H1 (cell line): ENCODE measurements around the gene USH2A. TPM values are rescaled to one million over a fixed set of nuclear protein-coding genes. Genes with fewer than 3 reads are reported as not detected.

Experiments
- CTCF ChIA-PET: fragments of 300-600 bp; sonication (Branson Sonifier 250); formaldehyde crosslinking; loops from one replicate; lab custom pipeline; 2021; ENCODE audit not compliant: partially characterized antibody; lab: Charles Lee
- POLR2A ChIA-PET: fragments of 300-600 bp; sonication (Branson Sonifier 250); formaldehyde crosslinking; loops from one replicate; lab custom pipeline; 2021; ENCODE audit warnings: inconsistent platforms; ENCODE audit not compliant: partially characterized antibody; lab: Charles Lee
- DNase-seq, 2 experiments: peaks; one replicate each; pipeline versions ENCODE4 v3.0.0 to v3.0.0-alpha.2; 2010 to 2022; ENCODE audit warnings: low spot score in 2 of 2, low read depth in 1 of 2, mixed read lengths in 1 of 2
- FAIRE-seq: peaks from 2 replicates; lab custom pipeline; 2011; peaks lifted over from hg19 to GRCh38; lab: Jason Lieb, UNC
- H2AFZ ChIP-seq: 2 replicates; pipeline ENCODE4 v1.8.1; 2012; ENCODE audit warnings: low read length, inconsistent platforms
- H2AK5ac ChIP-seq: 2 replicates; pipeline ENCODE4 v1.6.1; 2013; ENCODE audit warnings: low read depth, low read length
- H2BK120ac ChIP-seq: replicated peaks from 2 replicates; pipeline ENCODE3; 2013; ENCODE audit warnings: low read depth, low read length, inconsistent platforms
- H2BK12ac ChIP-seq: 2 replicates; pipeline ENCODE4 v1.6.1; 2013; ENCODE audit warnings: low read depth, low read length
- H2BK15ac ChIP-seq: 2 replicates; pipeline ENCODE4 v1.6.1; 2013; ENCODE audit warnings: low read length
- H2BK20ac ChIP-seq: 2 replicates; pipeline ENCODE4 v1.6.1; 2013; ENCODE audit warnings: low read length
- H2BK5ac ChIP-seq: 2 replicates; pipeline ENCODE4 v1.6.1; 2013; ENCODE audit warnings: low read depth, low read length
- H3K14ac ChIP-seq: 2 replicates; pipeline ENCODE4 v1.6.1; 2013; ENCODE audit warnings: inconsistent platforms; ENCODE audit not compliant: insufficient read length
- H3K18ac ChIP-seq: 2 replicates; pipeline ENCODE4 v1.6.1; 2013; ENCODE audit warnings: low read length; ENCODE audit errors: extremely low read depth
- H3K23ac ChIP-seq: 2 replicates; pipeline ENCODE4 v1.6.1; 2013; ENCODE audit warnings: inconsistent platforms; ENCODE audit not compliant: insufficient read length
- H3K23me2 ChIP-seq: 2 replicates; pipeline ENCODE4 v1.6.1; 2013; ENCODE audit warnings: low read depth, low read length
- H3K27ac ChIP-seq: 2 replicates; pipeline ENCODE4 v1.6.1; 2011; ENCODE audit warnings: low read depth, low read length, inconsistent platforms
- H3K27me3 ChIP-seq, 4 experiments: replicated peaks in 1 of 4; 1 replicate in 1 of 4; 2 replicates in 3 of 4; pipeline versions ENCODE4 v1.6.1 to v1.8.1; 2011 to 2013; ENCODE audit warnings: low read length in 3 of 4, mild to moderate bottlenecking in 3 of 4, inconsistent platforms in 2 of 4, mixed read lengths in 2 of 4, moderate library complexity in 1 of 4; ENCODE audit not compliant: control insufficient read depth in 3 of 4, insufficient read depth in 3 of 4; ENCODE audit errors: extremely low read depth in 1 of 4
- H3K36me3 ChIP-seq, 4 experiments: 2 replicates each; pipeline versions ENCODE4 v1.6.1 to v1.8.1; 2011 to 2013; ENCODE audit warnings: mild to moderate bottlenecking in 4 of 4, low read length in 3 of 4, moderate library complexity in 2 of 4, control low read depth in 1 of 4, inconsistent platforms in 1 of 4; ENCODE audit not compliant: insufficient read depth in 4 of 4, control insufficient read depth in 2 of 4
- H3K4ac ChIP-seq: replicated peaks from 2 replicates; pipeline ENCODE3; 2013; ENCODE audit warnings: low read length, low read depth, mixed read lengths, inconsistent platforms; ENCODE audit not compliant: insufficient read length
- H3K4me1 ChIP-seq, 4 experiments: replicated peaks in 1 of 4; 1 replicate in 1 of 4; 2 replicates in 3 of 4; pipeline versions ENCODE4 v1.6.1 to v1.8.1; 2011 to 2013; ENCODE audit warnings: low read length in 3 of 4, inconsistent platforms in 2 of 4, mixed read lengths in 1 of 4; ENCODE audit not compliant: insufficient read depth in 4 of 4, control insufficient read depth in 3 of 4
- H3K4me2 ChIP-seq, 2 experiments: 2 replicates each; pipeline versions ENCODE4 v1.6.1 to v1.8.1; 2011 to 2013; ENCODE audit warnings: low read depth in 2 of 2, low read length in 2 of 2, control low read depth in 1 of 2, inconsistent platforms in 1 of 2, mild to moderate bottlenecking in 1 of 2; ENCODE audit not compliant: insufficient read depth in 1 of 2
- H3K4me3 ChIP-seq, 4 experiments: fragments of 200-600, 300-600 bp in 1 of 4; sonication (generic), shearing (Covaris generic), sonication (Bioruptor Twin) in 1 of 4; 2 replicates each; pipeline versions ENCODE4 v1.5.1 to v1.8.1; 2011 to 2016; ENCODE audit warnings: low read length in 4 of 4, low read depth in 3 of 4, control low read depth in 2 of 4, inconsistent platforms in 2 of 4, mild to moderate bottlenecking in 2 of 4, mixed read lengths in 1 of 4, moderate library complexity in 1 of 4; ENCODE audit not compliant: insufficient read depth in 2 of 4; ENCODE audit errors: extremely low read depth in 1 of 4
- H3K56ac ChIP-seq: replicated peaks from 2 replicates; pipeline ENCODE3; 2013; ENCODE audit warnings: low read depth, mild to moderate bottlenecking, mixed read lengths, low read length, inconsistent platforms; ENCODE audit not compliant: insufficient read length
- H3K79me1 ChIP-seq: 2 replicates; pipeline ENCODE4 v1.6.1; 2013; ENCODE audit warnings: low read depth, low read length, control low read depth
- H3K79me2 ChIP-seq, 2 experiments: 2 replicates each; pipeline versions ENCODE4 v1.6.1 to v1.8.1; 2012 to 2013; ENCODE audit warnings: low read length in 2 of 2, mild to moderate bottlenecking in 2 of 2, inconsistent platforms in 1 of 2; ENCODE audit not compliant: insufficient read depth in 2 of 2, control insufficient read depth in 1 of 2
- H3K9ac ChIP-seq, 4 experiments: replicated peaks in 1 of 4; 1 replicate in 1 of 4; 2 replicates in 3 of 4; pipeline versions ENCODE4 v1.6.1 to v1.8.1; 2011 to 2013; ENCODE audit warnings: low read depth in 3 of 4, low read length in 3 of 4, control low read depth in 2 of 4, mild to moderate bottlenecking in 2 of 4, moderate library complexity in 2 of 4, inconsistent platforms in 1 of 4; ENCODE audit errors: extremely low read depth in 1 of 4
- H3K9me3 ChIP-seq, 2 experiments: 2 replicates each; pipeline versions ENCODE4 v1.6.1 to v1.8.1; 2012 to 2013; ENCODE audit warnings: mild to moderate bottlenecking in 2 of 2, moderate library complexity in 2 of 2, control low read depth in 1 of 2, inconsistent platforms in 1 of 2, low read depth in 1 of 2, low read length in 1 of 2, mixed read lengths in 1 of 2; ENCODE audit not compliant: insufficient read depth in 2 of 2
- H4K20me1 ChIP-seq, 2 experiments: replicated peaks in 1 of 2; 2 replicates each; pipeline versions ENCODE3 to v1.8.1; 2011 to 2013; ENCODE audit warnings: inconsistent platforms in 2 of 2, low read length in 2 of 2, mild to moderate bottlenecking in 1 of 2; ENCODE audit not compliant: insufficient read depth in 2 of 2, control insufficient read depth in 1 of 2
- H4K5ac ChIP-seq: 2 replicates; pipeline ENCODE4 v1.6.1; 2013; ENCODE audit warnings: low read length, low read depth, mixed read lengths, inconsistent platforms; ENCODE audit not compliant: insufficient read length
- H4K8ac ChIP-seq: 2 replicates; pipeline ENCODE4 v1.8.0; 2013; ENCODE audit warnings: mild to moderate bottlenecking, moderate library complexity, low read length, inconsistent platforms; ENCODE audit not compliant: insufficient read depth; ENCODE audit errors: extremely low read depth
- H4K91ac ChIP-seq: replicated peaks from 2 replicates; pipeline ENCODE3; 2013; ENCODE audit warnings: low read length, mixed read lengths, inconsistent platforms; ENCODE audit not compliant: insufficient read length
- BACH1 ChIP-seq: IDR thresholded peaks from 2 replicates; pipeline ENCODE4 v1.6.1; 2012; ENCODE audit warnings: low read length, improper control_type of control experiment
- BRCA1 ChIP-seq: IDR thresholded peaks from 2 replicates; pipeline ENCODE4 v1.6.1; 2012; ENCODE audit warnings: low read depth, low read length, improper control_type of control experiment
- CHD1 ChIP-seq: IDR thresholded peaks from 2 replicates; pipeline ENCODE4 v1.6.1; 2012; ENCODE audit warnings: low read depth, low read length, improper control_type of control experiment
- GABPA ChIP-seq: IDR thresholded peaks from 2 replicates; pipeline ENCODE4 v1.6.1; 2011; ENCODE audit warnings: mild to moderate bottlenecking, low read length, moderate library complexity, borderline replicate concordance; ENCODE audit not compliant: insufficient read depth
- HDAC6 ChIP-seq: IDR thresholded peaks from one replicate; pipeline ENCODE4 v1.7.1; 2012; ENCODE audit warnings: low read depth, mild to moderate bottlenecking, inconsistent platforms, low read length, moderate library complexity
- JUN ChIP-seq: IDR thresholded peaks from 2 replicates; pipeline ENCODE4 v1.6.1; 2011; ENCODE audit warnings: low read depth, mild to moderate bottlenecking, improper control_type of control experiment, low read length
- KDM1A ChIP-seq: fragments of 200-600, 300-600 bp; sonication (generic); IDR thresholded peaks from 2 replicates; pipeline ENCODE4 v1.7.1; 2016; ENCODE audit warnings: mild to moderate bottlenecking, low read length, borderline replicate concordance
- KDM4A ChIP-seq: IDR thresholded peaks from one replicate; pipeline ENCODE4 v1.7.1; 2012; ENCODE audit warnings: low read depth, mild to moderate bottlenecking, moderate library complexity, low read length, inconsistent platforms; ENCODE audit not compliant: severe bottlenecking
- KDM5A ChIP-seq: fragments of 200-600 bp; IDR thresholded peaks from 2 replicates; pipeline ENCODE4 v1.7.1; 2012; ENCODE audit warnings: mild to moderate bottlenecking, low read length, inconsistent platforms, mixed read lengths
- NRF1 ChIP-seq: IDR thresholded peaks from 2 replicates; pipeline ENCODE4 v1.6.1; 2011; ENCODE audit warnings: mild to moderate bottlenecking, low read depth, low read length, improper control_type of control experiment
- RBBP5 ChIP-seq: IDR thresholded peaks from 2 replicates; pipeline ENCODE4 v1.7.1; 2012; ENCODE audit warnings: low read depth, mild to moderate bottlenecking, inconsistent platforms, low read length, moderate library complexity, borderline replicate concordance
- SAP30 ChIP-seq: fragments of 300-600 bp; sonication (generic); IDR thresholded peaks from 2 replicates; pipeline ENCODE4 v1.7.1; 2012; ENCODE audit warnings: low read length, moderate library complexity, mild to moderate bottlenecking, inconsistent platforms; ENCODE audit not compliant: insufficient read depth, insufficient replicate concordance
- SIN3A ChIP-seq, 2 experiments: IDR thresholded peaks in 1 of 2; conservative IDR thresholded peaks in 1 of 2; 2 replicates each; pipeline ENCODE4 v1.6.1; 2011 to 2012; ENCODE audit warnings: low read length in 2 of 2, improper control_type of control experiment in 1 of 2, low read depth in 1 of 2, mild to moderate bottlenecking in 1 of 2
- SP2 ChIP-seq: IDR thresholded peaks from 2 replicates; pipeline ENCODE4 v1.6.1; 2012; ENCODE audit warnings: mild to moderate bottlenecking, low read length, inconsistent platforms
- TAF1 ChIP-seq: IDR thresholded peaks from 2 replicates; pipeline ENCODE4 v1.6.1; 2011; ENCODE audit warnings: mild to moderate bottlenecking, low read depth, low read length
- TEAD4 ChIP-seq: IDR thresholded peaks from 2 replicates; pipeline ENCODE4 v1.6.1; 2012; ENCODE audit warnings: low read depth, low read length, inconsistent platforms, mixed read lengths
- WGBS, 2 experiments: shearing (Covaris generic) in 1 of 2; methylation state at CpG; one replicate each; pipeline versions ENCODE4 v1.1.6 to v1.1.7; 2013 to 2015; ENCODE audit warnings: low lambda C conversion rate in 2 of 2, mixed read lengths in 2 of 2, inconsistent platforms in 1 of 2, low coverage in 1 of 2, missing lambda C conversion rate in 1 of 2; ENCODE audit not compliant: insufficient replicate concordance in 2 of 2, insufficient coverage in 1 of 2, insufficient read length in 1 of 2; ENCODE audit errors: extremely low coverage in 1 of 2, missing lambda C conversion rate in 1 of 2; 5-methylcytosine and 5-hydroxymethylcytosine counted together
- polyA plus RNA-seq, 7 experiments: library from polyadenylated mRNA; depleted of rRNA in 3 of 7; stranded (reverse) in 5 of 7; unstranded in 2 of 7; fragments of >200 nt in 5 of 7; fragments of 200-250 nt in 2 of 7; gene quantifications; 1 replicate in 5 of 7; 2 replicates in 1 of 7; 4 replicates in 1 of 7; pipeline versions ENCODE4 v1.2.1 to v1.2.3, GENCODE V29; 2011 to 2013; ENCODE audit warnings: missing spikeins in 2 of 7, mixed read lengths in 2 of 7
- total RNA-seq: library from RNA; stranded (reverse); fragmentation: NEBNext Ultra II Directional; extraction: Animal tissue kit (Norgen Biotek cat#: 25700); gene quantifications from 2 replicates; pipeline ENCODE4 v1.2.1, GENCODE V29; 2021

Gene USH2A
- total and polyA plus RNA-seq, 2 of the 8 experiments (the other 6 are each of a cell fraction or from before 2014, with no cell fraction given) = 0.02 to 0.17 TPM

DNA sequence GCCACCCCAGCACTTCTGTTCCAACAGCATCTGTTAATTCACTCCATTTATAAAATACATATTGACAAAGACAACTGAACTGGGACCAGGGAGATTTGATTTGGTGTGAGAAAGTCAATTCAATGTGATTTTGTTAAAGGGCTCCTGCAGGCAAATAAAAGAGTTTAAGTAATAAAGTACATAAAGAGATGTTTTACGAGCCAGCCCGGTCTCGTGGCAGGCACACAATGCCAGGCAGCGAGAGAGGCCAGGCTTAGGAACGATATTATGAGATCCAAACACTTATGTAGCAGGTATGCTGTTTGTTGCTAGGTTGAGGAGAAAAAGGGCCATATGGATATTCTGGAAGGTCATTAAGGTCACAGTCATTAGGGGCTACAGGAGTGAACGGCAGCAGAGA lies 629.1 kb downstream of the USH2A start:
- no peak overlapping the region for H3K4ac ChIP-seq
- no peak overlapping the region for H3K56ac ChIP-seq
- H3K27ac ChIP-seq = no peak overlapping the region
- H3K27me3 ChIP-seq = no peaks in the 10 kb centered on the region
- H3K23me2 ChIP-seq = no peaks in the 10 kb centered on the region
- no peak overlapping the region for H2AFZ ChIP-seq
- no peaks in the 10 kb centered on the region for H3K79me2 ChIP-seq
- H2BK5ac ChIP-seq = no peak overlapping the region
- H3K18ac ChIP-seq = no peak overlapping the region
- H3K9ac ChIP-seq = no peak overlapping the region
- H4K5ac ChIP-seq = no peak overlapping the region
- no peak overlapping the region for H4K91ac ChIP-seq
- no peak overlapping the region for H4K8ac ChIP-seq
- H3K9me3 ChIP-seq = no peaks in the 10 kb centered on the region
- H3K4me2 ChIP-seq = no peak overlapping the region
- DNase-seq (no peak), FAIRE-seq (no peak)
- H3K23ac ChIP-seq = no peak overlapping the region
- no peak overlapping the region for H2BK20ac ChIP-seq
- H2BK12ac ChIP-seq = no peak overlapping the region
- no peak overlapping the region for H2BK120ac ChIP-seq
- 92% methylated on average over 6 of the region's 6 CpGs; no CpG with 5 or more reads in 1 of the 2 experiments for WGBS, 2 experiments
- CTCF ChIA-PET = interaction anchor here (1.1 to 1.3 kb wide), 2 partner anchors 12 to 15 kb away, joined by 5 read pairs; no protein-coding TSS in a partner anchor
- no peaks in the 10 kb centered on the region for H3K36me3 ChIP-seq
- no peak overlapping the region for H2BK15ac ChIP-seq
- no peak overlapping the region for H2AK5ac ChIP-seq
- no peak overlapping the region for H3K14ac ChIP-seq
- POLR2A ChIA-PET = no interaction called here
- H3K79me1 ChIP-seq = no peaks in the 10 kb centered on the region
- H3K4me3 ChIP-seq = no peak overlapping the region
- no peaks in the 10 kb centered on the region for H3K4me1 ChIP-seq
- H4K20me1 ChIP-seq = no peaks in the 10 kb centered on the region
- TF ChIP-seq SP2 (no peak), JUN (no peak), RBBP5 (no peak), GABPA (no peak), BACH1 (no peak), KDM5A (no peak), SIN3A (conservative IDR thresholded peaks at IDR 0.05 in 1 of 2, IDR thresholded peaks at IDR 0.05 in 1 of 2; ENCODE audit: low read depth in 1 of 2, low read length in 2 of 2) (no peak), BRCA1 (no peak), SAP30 (no peak), TEAD4 (no peak), HDAC6 (no peak), KDM4A (no peak), NRF1 (no peak), CHD1 (no peak), TAF1 (no peak), KDM1A (no peak)
